HEK293 (cell line): ENCODE measurements around the gene EMSY.

Source experiments
- ZBTB20 ChIP-seq: fragments of 450-650 bp; formaldehyde crosslinking; IDR thresholded peaks from 2 replicates; pipeline ENCODE4 v1.5.1; 2016; ENCODE audit warnings: missing biosample characterization, missing genetic modification characterization
- ZNF138 ChIP-seq: fragments of 450-650 bp; formaldehyde crosslinking; IDR thresholded peaks from 2 replicates; pipeline ENCODE4 v1.5.1; 2016; ENCODE audit warnings: missing biosample characterization, missing genetic modification characterization, borderline replicate concordance
- ZNF24 ChIP-seq: fragments of 450-650 bp; formaldehyde crosslinking; IDR thresholded peaks from 2 replicates; pipeline ENCODE4 v1.5.1; 2016; ENCODE audit warnings: missing biosample characterization, missing genetic modification characterization
- ZNF621 ChIP-seq: fragments of 450-650 bp; formaldehyde crosslinking; IDR thresholded peaks from 2 replicates; pipeline ENCODE4 v1.5.1; 2017; ENCODE audit warnings: missing biosample characterization, missing genetic modification characterization
- TF ChIP-seq, protein P1 (sequence below): fragments of 450-650 bp; formaldehyde crosslinking; IDR thresholded peaks from 2 replicates; pipeline ENCODE4 v1.5.1; 2016; ENCODE audit warnings: missing biosample characterization, missing genetic modification characterization
- TF ChIP-seq, protein P2 (sequence below): fragments of 450-650 bp; formaldehyde crosslinking; IDR thresholded peaks from 2 replicates; pipeline ENCODE4 v1.5.1; 2017; ENCODE audit warnings: missing biosample characterization, missing genetic modification characterization

DNA sequence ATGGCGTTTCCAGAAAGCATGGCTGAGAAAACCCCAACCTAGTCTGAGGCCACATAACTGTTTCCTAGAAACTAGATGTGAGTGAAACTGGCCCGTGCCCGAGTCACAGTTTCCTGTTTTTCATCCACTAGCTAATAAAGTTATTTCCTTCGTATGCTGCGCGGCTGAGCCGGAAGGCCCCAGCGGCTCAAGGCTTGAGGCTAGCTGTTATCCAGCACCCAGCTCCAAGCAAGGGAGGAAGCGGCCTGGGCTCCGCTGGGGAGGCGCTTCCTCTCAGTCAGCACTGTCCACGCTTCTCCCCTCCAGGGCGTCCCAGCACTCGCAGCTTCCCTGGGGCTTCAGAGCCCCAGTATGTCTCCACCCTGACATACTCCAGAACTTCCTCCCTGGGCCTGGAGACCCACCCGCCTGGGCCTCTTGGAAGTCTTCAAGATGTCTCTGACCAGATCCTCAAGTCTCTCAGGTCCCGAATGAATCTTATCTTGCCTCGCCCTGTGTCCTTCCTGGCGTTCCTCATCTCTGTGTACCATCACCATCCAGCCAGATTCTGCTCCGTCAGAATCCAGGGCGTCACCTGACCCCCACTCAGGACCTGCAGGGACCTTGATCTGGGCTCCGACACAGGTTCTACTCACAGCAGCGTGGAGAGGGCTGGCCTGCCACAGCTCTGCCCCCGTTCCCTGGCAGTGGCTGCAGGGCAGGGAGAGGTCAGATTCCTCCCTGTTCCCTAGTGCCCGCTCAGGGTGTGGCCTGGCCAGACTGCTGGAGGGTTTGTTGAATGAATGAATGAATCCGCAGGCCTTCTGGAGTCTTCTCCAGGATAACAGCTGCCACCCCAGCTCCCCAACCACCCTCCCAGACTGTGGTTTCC, 143.9 kb downstream of the EMSY start:
- TF ChIP-seq ZNF138: no peak
- no peak for TF ChIP-seq ZNF24
- TF ChIP-seq, protein P1, sequence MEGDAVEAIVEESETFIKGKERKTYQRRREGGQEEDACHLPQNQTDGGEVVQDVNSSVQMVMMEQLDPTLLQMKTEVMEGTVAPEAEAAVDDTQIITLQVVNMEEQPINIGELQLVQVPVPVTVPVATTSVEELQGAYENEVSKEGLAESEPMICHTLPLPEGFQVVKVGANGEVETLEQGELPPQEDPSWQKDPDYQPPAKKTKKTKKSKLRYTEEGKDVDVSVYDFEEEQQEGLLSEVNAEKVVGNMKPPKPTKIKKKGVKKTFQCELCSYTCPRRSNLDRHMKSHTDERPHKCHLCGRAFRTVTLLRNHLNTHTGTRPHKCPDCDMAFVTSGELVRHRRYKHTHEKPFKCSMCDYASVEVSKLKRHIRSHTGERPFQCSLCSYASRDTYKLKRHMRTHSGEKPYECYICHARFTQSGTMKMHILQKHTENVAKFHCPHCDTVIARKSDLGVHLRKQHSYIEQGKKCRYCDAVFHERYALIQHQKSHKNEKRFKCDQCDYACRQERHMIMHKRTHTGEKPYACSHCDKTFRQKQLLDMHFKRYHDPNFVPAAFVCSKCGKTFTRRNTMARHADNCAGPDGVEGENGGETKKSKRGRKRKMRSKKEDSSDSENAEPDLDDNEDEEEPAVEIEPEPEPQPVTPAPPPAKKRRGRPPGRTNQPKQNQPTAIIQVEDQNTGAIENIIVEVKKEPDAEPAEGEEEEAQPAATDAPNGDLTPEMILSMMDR (tag by site-specific recombination): no peak
- TF ChIP-seq ZNF621 (tag by site-specific recombination): no peak
- TF ChIP-seq, protein P2, sequence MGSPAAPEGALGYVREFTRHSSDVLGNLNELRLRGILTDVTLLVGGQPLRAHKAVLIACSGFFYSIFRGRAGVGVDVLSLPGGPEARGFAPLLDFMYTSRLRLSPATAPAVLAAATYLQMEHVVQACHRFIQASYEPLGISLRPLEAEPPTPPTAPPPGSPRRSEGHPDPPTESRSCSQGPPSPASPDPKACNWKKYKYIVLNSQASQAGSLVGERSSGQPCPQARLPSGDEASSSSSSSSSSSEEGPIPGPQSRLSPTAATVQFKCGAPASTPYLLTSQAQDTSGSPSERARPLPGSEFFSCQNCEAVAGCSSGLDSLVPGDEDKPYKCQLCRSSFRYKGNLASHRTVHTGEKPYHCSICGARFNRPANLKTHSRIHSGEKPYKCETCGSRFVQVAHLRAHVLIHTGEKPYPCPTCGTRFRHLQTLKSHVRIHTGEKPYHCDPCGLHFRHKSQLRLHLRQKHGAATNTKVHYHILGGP (tag by site-specific recombination): no peak
- TF ChIP-seq ZBTB20: no peak
